ENCODE data around the gene CD247. TPM values are rescaled to one million over a fixed set of nuclear protein-coding genes. Genes with fewer than 3 reads are reported as not detected.

Gene CD247
- total and polyA plus RNA-seq, 2 of the 4 experiments (the other 2 are of a cell fraction), result not detected

GRCh38 chr1:167462341-167462740, 56.0 kb downstream of the CD247 start:
- no TSS peak for BruUV-seq (replicated peaks)
- no peak overlapping the region for H3K18ac ChIP-seq (ENCODE audit: low read depth, low read length)
- no peaks in the 10 kb centered on the region; the same call in 1 of the 2 replicates for H3K9me1 ChIP-seq (ENCODE audit: insufficient read depth, low read length)
- DNase-seq, result no peak
- H2AK9ac ChIP-seq (replicated peaks; ENCODE audit: low read depth, low read length, poor library complexity), result no peak overlapping the region
- ChIA-PET POLR2A (ENCODE audit: unreplicated experiment) (no interaction called here), CTCF (no interaction called here)
- H3K79me1 ChIP-seq (ENCODE audit: low read depth in 1 of 2, low read length in 2 of 2), result no peaks in the 10 kb centered on the region
- TF ChIP-seq RFX5 (IDR thresholded peaks at IDR 0.05; ENCODE audit: low read depth, low read length) (no peak), MAZ (IDR thresholded peaks at IDR 0.05; ENCODE audit: borderline replicate concordance, low read depth, low read length) (no peak), ELK1 (IDR thresholded peaks at IDR 0.05; ENCODE audit: borderline replicate concordance, low read depth, low read length) (no peak)
- no peak overlapping the region for H3K56ac ChIP-seq (ENCODE audit: extremely low read depth, insufficient read depth, low read length)
- H2BK120ac ChIP-seq (ENCODE audit: low read depth, low read length), result no peak overlapping the region
- H3K27ac ChIP-seq (ENCODE audit: insufficient read depth, low read length), result no peak overlapping the region
- no peak overlapping the region for H3K9ac ChIP-seq (ENCODE audit: low read depth, low read length)
- dilution Hi-C loops (cut with HindIII; ENCODE audit: low sequenced_read_pairs, unreplicated experiment) (no loop called here), in situ Hi-C loops (cut with MboI; ENCODE audit: low sequenced_read_pairs) (no loop called here), intact Hi-C loops (cut with micrococcal nuclease) (no loop called here)
- H3K23ac ChIP-seq (ENCODE audit: low read depth, low read length), result no peak overlapping the region
- no peaks in the 10 kb centered on the region for H3K36me3 ChIP-seq (ENCODE audit: control insufficient read depth, insufficient read depth, low read length)
- H4K8ac ChIP-seq (ENCODE audit: low read depth in 2 of 2, low read length in 2 of 2), result no peak overlapping the region
- H3K4me1 ChIP-seq (ENCODE audit: control insufficient read depth, insufficient read depth, low read length), result no peaks in the 10 kb centered on the region
- no peak overlapping the region for H4K5ac ChIP-seq (ENCODE audit: low read depth, low read length)
- H3K27me3 ChIP-seq (ENCODE audit: control insufficient read depth, insufficient read depth, low read length), result peaks cover 30% of the 10 kb centered on the region
- H3K14ac ChIP-seq (replicated peaks; ENCODE audit: low read depth, low read length), result no peak overlapping the region
- ATAC-seq (ENCODE audit: low read depth), result no peak
- no peak overlapping the region for H3K4ac ChIP-seq (ENCODE audit: low read depth, low read length)
- no peak overlapping the region for H3K4me2 ChIP-seq (ENCODE audit: low read depth, low read length)
- no peaks in the 10 kb centered on the region for H4K20me1 ChIP-seq (ENCODE audit: insufficient read depth, low read length)
- no peaks in the 10 kb centered on the region for H3K9me3 ChIP-seq (ENCODE audit: control insufficient read depth, insufficient read depth, low read length)
- H4K91ac ChIP-seq (ENCODE audit: insufficient read depth, low read depth, low read length), result no peak overlapping the region
- H2BK5ac ChIP-seq (ENCODE audit: low read depth, low read length, poor library complexity, severe bottlenecking), result no peak overlapping the region
- H2AFZ ChIP-seq (replicated peaks; ENCODE audit: low read length, poor library complexity), result peak overlapping the region; percentile 27
- no peak overlapping the region for H3K4me3 ChIP-seq (ENCODE audit: insufficient read depth, low read depth, low read length)
- no CpG with 5 or more reads among the region's 8 CpGs for WGBS, 2 experiments (ENCODE audit: extremely low coverage in 2 of 2, insufficient read length in 1 of 2)
- no peak overlapping the region for H2AK5ac ChIP-seq (ENCODE audit: low read depth, low read length)
- H2BK20ac ChIP-seq (ENCODE audit: low read depth, low read length), result no peak overlapping the region
- no peak overlapping the region for H2BK15ac ChIP-seq (ENCODE audit: low read depth, low read length)
